MM.1S (cell line): ENCODE data around the gene TMEM147.

Experiments used
- EZH2 ChIP-seq: fragments of 300-600 bp; sonication (generic); optimal IDR thresholded peaks from 2 replicates; pipeline ENCODE3; 2017; ENCODE audit warnings: low read depth, mild to moderate bottlenecking, antibody characterized with exemption, low read length, mixed read lengths
- EZH2phosphoT487 ChIP-seq: fragments of 300-600 bp; sonication (generic); IDR thresholded peaks from 2 replicates; pipeline ENCODE4 v1.6.1; 2018; ENCODE audit warnings: antibody characterized with exemption, low read length
- TF ChIP-seq, protein P1 (sequence below): fragments of 300-600 bp; sonication (generic); IDR thresholded peaks from 2 replicates; pipeline ENCODE4 v1.5.1; 2016; ENCODE audit warnings: antibody characterized with exemption, low read length, mixed read lengths

DNA sequence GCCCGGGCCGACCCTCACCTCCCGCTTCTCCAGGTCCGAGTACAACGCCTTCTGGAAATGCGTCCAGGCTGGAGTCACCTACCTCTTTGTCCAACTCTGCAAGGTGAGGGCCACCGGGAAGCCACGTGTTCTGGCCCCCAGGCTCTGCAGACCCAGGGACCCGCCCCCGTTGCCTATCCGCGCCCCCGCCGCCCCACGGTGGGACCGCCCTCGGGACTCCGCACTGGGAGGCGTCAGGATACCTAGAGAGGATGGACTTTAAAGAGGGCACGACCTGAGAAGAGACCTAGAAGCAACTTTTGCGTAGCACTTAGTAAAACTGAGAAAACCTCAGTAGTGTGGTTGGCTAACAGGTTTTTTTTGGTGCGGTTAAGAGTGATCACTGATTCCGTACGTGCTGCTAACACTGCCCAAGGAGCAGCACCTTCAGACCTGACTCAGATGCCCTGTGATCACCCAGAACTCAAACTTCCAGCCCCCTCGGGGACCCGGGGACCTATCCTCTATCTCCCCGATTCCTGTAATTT, 492 bp downstream of the TMEM147 start:
- TF ChIP-seq, protein P1, sequence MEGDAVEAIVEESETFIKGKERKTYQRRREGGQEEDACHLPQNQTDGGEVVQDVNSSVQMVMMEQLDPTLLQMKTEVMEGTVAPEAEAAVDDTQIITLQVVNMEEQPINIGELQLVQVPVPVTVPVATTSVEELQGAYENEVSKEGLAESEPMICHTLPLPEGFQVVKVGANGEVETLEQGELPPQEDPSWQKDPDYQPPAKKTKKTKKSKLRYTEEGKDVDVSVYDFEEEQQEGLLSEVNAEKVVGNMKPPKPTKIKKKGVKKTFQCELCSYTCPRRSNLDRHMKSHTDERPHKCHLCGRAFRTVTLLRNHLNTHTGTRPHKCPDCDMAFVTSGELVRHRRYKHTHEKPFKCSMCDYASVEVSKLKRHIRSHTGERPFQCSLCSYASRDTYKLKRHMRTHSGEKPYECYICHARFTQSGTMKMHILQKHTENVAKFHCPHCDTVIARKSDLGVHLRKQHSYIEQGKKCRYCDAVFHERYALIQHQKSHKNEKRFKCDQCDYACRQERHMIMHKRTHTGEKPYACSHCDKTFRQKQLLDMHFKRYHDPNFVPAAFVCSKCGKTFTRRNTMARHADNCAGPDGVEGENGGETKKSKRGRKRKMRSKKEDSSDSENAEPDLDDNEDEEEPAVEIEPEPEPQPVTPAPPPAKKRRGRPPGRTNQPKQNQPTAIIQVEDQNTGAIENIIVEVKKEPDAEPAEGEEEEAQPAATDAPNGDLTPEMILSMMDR, result no peak
- TF ChIP-seq EZH2 (no peak), EZH2phosphoT487 (no peak)
